GM18511 (cell line): ENCODE results near the gene PRDM5.

Experiments
- ATAC-seq: cut with Tn5 transposase; IDR thresholded peaks from one replicate; pipeline ENCODE4 v1.9.1; 2021; ENCODE audit warnings: mild to moderate bottlenecking, moderate library complexity; ENCODE audit not compliant: unreplicated experiment

PRDM5 gene

GRCh38 chr4:120922381-120923206 lies at the start of gene PRDM5:
PRDM5 (minus strand) TSS chr4:120922726; CDS start chr4:120922608, 118 bp downstream.
- no peak for ATAC-seq

DNA sequence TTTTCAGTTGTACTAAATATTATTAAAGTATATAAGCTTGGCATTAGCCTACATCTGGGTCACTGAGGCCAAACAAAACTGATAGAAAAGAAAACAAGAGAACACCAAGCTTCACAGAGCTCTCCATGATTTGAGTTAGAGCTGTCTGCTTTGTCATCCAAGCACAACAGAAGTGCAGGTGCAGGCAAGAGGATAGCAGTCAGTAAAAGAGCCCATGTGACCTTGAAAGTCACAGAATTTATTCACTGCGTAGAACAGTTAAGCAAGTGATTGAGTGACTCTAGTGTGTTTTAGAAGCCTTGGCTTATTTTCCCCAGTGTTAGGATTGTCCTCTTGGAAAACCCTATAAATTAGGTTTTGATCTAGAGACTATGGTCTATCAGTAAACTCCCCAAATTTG lies 49.4 kb upstream of the PRDM5 start:
- no peak for ATAC-seq

DNA sequence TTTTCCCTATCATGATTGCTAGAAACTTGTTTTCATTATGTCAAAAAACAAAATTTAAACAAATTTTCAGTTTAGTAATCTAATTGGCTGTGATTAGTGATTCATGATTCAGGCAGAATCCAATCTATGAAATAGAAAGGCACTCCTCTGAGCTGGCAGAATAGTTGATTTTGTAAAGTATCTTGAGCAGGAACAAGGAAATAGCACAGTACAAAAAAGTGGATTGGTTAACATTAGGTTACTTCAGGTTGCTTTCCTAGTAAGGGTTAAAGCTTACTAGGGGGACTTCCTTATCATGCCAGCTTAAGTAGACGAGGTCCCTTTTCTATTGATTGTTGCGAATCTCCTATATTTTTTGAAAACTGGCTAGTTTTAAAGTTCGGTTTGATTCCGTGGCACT lies 43.4 kb upstream of the PRDM5 start:
- ATAC-seq, result no peak

GRCh38 chr4:120964596-120964995 lies 42.1 kb upstream of the PRDM5 start:
- no peak for ATAC-seq

GRCh38 chr4:120963449-120963848 lies 40.9 kb upstream of the PRDM5 start:
- no peak for ATAC-seq

GRCh38 chr4:120960656-120961267 lies 38.2 kb upstream of the PRDM5 start:
- ATAC-seq, result no peak

GRCh38 chr4:120948382-120948781 lies 25.9 kb upstream of the PRDM5 start:
- ATAC-seq, result no peak

- no peak for ATAC-seq
Observed at GRCh38 chr4:120942776-120943175, 20.2 kb upstream of the PRDM5 start.

DNA sequence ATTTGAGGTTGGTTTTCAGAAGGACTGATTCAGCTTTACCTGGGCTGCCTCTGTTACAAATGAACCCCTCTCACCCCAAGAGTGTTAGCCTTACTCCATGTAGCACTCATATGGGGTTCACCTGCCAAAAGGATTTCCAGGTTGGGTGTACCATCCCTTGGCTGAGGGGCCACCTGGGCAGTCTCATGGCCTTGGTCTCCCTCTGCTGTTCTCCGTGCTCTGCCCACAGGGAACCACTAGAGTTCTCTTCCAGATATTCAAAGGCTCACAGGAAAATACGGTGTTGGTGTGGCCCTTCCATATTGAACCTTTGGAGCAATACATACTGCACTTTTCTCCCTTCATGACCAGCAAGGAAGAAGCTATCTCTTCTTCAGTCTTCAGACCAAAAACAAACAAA lies 18.0 kb upstream of the PRDM5 start:
- ATAC-seq, result no peak

GRCh38 chr4:120939693-120940092 lies 17.2 kb upstream of the PRDM5 start:
- ATAC-seq, result no peak

DNA sequence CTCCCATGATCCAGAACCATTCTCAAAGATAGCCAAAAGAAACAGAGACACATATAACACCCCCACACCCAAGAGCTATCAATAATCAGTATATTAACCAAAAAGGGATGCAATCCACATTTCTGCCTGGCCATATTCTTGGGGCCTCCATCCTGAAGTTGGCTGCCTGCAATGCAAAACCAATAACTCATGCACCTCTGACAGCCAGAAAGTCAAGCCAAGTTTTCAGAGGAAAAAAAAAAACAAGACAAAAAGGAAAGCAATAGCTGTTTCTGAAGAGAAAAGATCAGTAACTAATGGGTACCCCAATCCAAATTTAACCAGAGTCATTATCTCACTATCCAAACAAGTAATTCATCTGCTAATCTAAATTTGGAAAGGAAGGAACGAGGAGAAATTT lies 7.3 kb upstream of the PRDM5 start:
- ATAC-seq, result no peak

- no peak for ATAC-seq
Observed at GRCh38 chr4:120927801-120928409, 5.4 kb upstream of the PRDM5 start.

- ATAC-seq, result no peak
Observed at GRCh38 chr4:120926358-120927025, 4.0 kb upstream of the PRDM5 start.

DNA sequence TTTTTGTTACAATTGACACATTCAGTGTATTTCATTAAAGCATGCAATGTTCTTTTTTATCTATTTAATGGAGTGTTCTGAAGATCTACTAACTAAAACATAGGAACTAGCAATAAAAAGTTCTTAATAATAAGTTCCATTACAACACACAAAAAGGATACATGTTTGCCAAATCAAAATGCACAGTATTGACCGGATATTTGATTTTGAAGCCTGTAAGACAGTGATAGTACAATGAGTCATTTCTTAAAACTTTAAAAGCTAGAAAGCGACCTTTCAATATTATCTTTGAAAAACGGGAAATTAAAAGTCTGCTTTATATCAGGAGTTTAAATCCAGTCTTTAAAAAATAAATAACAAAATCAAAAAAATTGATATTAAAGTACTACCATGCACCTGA lies 2.4 kb upstream of the PRDM5 start:
- ATAC-seq, result no peak

GRCh38 chr4:120923207-120923522 lies 639 bp upstream of the PRDM5 start:
- no peak for ATAC-seq

GRCh38 chr4:120921456-120922380 lies 808 bp downstream of the PRDM5 start:
- ATAC-seq, result no peak

DNA sequence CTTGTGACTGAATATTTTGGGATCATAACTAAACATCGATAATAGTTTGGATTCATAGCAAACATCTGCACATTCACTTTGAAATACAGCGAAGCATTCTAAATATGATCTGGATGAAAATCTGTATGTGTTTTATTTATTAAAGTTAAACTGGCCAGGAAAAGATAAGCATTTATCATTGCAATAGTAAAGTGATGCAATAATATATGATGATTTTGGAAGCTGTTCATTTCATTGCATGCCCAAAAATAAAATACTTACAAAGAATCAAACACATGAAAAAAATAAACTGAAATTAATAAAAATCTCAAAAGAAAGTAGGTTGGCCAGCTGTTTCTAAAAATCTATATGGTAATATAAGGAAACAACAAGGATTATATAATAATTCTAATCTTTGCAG lies 1.9 kb downstream of the PRDM5 start:
- ATAC-seq, result no peak

- no peak for ATAC-seq
Observed at GRCh38 chr4:120919358-120919757, 3.2 kb downstream of the PRDM5 start.

- ATAC-seq, result no peak
Observed at GRCh38 chr4:120918788-120919187, 3.7 kb downstream of the PRDM5 start.

GRCh38 chr4:120918092-120918491 lies 4.4 kb downstream of the PRDM5 start:
- ATAC-seq, result no peak

DNA sequence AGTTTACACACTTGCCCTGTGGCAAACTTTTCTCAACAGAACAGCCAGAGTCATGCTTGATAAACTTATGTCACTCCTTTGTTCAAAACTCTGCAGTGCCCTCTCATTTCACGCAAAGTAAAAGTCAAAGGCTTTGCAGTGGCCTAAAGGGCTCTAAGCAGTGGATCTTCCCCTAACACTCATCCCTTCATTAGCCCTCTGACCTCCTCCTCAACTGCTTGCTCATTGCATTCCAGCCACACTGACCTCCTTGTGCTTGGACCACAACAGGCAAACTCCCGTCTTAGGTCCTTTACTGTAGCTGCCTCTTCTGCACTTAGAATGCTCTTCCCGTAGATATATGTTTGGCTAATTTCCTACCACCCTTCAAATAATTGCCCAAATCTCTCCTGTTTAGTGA lies 5.6 kb downstream of the PRDM5 start:
- ATAC-seq, result no peak
